AG04450 (cell line): ENCODE measurements around the gene MUS81. TPM values are rescaled to one million over a fixed set of nuclear protein-coding genes. Genes with fewer than 3 reads are reported as not detected.

Experiments used
- CTCF ChIA-PET: fragments of 300-600, 350-600 bp; formaldehyde crosslinking; extraction: SDS; loops from one replicate; lab custom pipeline; 2022; ENCODE audit warnings: antibody characterized with exemption, inconsistent platforms; lab: Charles Lee
- POLR2A ChIA-PET: fragments of 350-600 bp; formaldehyde crosslinking; extraction: SDS; loops from one replicate; lab custom pipeline; 2021; ENCODE audit warnings: antibody characterized with exemption, inconsistent platforms; lab: Yijun Ruan, JAX
- DNase-seq: peaks from one replicate; pipeline ENCODE4 v3.0.0-alpha.2; 2011; ENCODE audit warnings: low read depth, low spot score
- H3K27ac ChIP-seq: one replicate; pipeline ENCODE4 v1.5.1; 2012; ENCODE audit warnings: low read depth, low read length, control low read depth
- H3K27me3 ChIP-seq: one replicate; pipeline ENCODE4 v1.6.0; 2012; ENCODE audit warnings: low read length; ENCODE audit not compliant: control insufficient read depth, insufficient read depth
- H3K4me3 ChIP-seq: 2 replicates; pipeline ENCODE4 v1.5.1; 2011; ENCODE audit warnings: mild to moderate bottlenecking, low read depth, low read length, control low read depth
- H3K9me3 ChIP-seq: 2 replicates; pipeline ENCODE4 v1.5.1; 2012; ENCODE audit warnings: low read length; ENCODE audit not compliant: control insufficient read depth, insufficient read depth
- polyA plus RNA-seq: library from polyadenylated mRNA; depleted of rRNA; stranded (reverse); fragments of >200 nt; gene quantifications from 2 replicates; pipeline ENCODE4 v1.2.3, GENCODE V29; 2011
- TF ChIP-seq, protein P1 (sequence below): IDR thresholded peaks from 2 replicates; pipeline ENCODE4 v1.5.1; 2011; ENCODE audit warnings: low read depth, low read length, control low read depth, inconsistent platforms

MUS81 gene
- polyA plus RNA-seq, 1 experiment: 23.8 TPM

- Histone ChIP-seq H3K9me3 (no peaks in the 10 kb centered on the region; the same call in 1 of the 2 replicates), H3K27ac (peak overlapping the region; percentile 68), H3K4me3 (no peak overlapping the region), H3K27me3 (no peaks in the 10 kb centered on the region)
- CTCF ChIA-PET: interaction anchor here (0.7 to 5.1 kb wide), 2 partner anchors 10 to 127 kb away, joined by 7 to 33 read pairs; no protein-coding TSS in a partner anchor
- no peak for DNase-seq
- POLR2A ChIA-PET: interaction anchor here (1.6 kb wide), 1 partner anchor 20 kb away, joined by 6 read pairs; no protein-coding TSS in a partner anchor
- TF ChIP-seq, protein P1, sequence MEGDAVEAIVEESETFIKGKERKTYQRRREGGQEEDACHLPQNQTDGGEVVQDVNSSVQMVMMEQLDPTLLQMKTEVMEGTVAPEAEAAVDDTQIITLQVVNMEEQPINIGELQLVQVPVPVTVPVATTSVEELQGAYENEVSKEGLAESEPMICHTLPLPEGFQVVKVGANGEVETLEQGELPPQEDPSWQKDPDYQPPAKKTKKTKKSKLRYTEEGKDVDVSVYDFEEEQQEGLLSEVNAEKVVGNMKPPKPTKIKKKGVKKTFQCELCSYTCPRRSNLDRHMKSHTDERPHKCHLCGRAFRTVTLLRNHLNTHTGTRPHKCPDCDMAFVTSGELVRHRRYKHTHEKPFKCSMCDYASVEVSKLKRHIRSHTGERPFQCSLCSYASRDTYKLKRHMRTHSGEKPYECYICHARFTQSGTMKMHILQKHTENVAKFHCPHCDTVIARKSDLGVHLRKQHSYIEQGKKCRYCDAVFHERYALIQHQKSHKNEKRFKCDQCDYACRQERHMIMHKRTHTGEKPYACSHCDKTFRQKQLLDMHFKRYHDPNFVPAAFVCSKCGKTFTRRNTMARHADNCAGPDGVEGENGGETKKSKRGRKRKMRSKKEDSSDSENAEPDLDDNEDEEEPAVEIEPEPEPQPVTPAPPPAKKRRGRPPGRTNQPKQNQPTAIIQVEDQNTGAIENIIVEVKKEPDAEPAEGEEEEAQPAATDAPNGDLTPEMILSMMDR: no peak
These were observed 35.3 kb downstream of the MUS81 start for GRCh38 chr11:65895482-65895981.

DNA sequence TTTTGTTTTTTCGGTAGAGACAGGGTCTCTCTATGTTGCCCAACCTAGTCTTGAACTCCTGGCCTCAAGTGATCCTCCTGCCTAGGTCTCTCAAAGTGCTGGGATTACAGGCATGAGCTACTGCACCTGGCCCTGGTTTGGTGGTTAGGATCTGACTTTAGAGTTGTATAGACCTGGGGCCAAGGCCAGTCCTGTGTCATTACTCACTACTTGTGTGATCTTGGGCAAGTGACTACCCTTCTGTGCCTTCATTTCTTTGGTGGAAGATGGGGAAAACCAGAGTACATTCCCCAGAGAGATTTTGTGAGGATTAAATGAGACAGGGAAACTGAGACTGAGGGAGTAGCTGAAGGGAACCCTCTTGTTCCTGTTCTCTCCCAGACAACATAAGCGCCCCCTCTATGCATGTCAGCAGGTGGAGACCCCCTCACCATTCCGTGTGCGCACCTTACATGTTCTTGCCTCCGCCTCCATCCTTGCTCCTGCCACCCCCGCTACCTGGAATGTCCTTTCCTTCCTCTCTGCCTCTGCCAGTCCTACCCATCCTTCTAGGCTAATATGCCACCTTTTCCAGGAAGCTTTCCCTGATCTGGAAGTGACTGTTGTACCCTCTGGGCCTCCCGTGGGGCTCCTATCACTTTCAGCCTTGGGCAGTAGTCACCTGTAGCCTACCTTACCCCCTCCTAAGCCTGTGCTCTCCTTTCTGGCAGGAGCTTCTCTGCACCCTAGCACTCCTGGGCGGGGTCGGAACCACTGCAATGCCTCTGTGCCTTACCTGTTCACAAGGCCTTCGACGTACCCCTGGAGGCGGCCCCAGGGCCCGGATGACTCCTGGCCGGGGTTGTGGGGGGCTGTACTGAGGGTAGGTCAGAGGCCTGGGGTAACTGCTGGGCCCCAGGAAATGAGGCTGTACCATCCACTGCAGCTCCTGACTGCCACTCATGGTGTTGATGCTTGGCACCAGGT is 36.1 kb downstream of the MUS81 start:
- TF ChIP-seq, protein P1: no peak
- no peaks in the 10 kb centered on the region for H3K27me3 ChIP-seq
- H3K27ac ChIP-seq: peak overlapping the region; percentile 68
- CTCF ChIA-PET: interaction anchor here (0.5 to 5.1 kb wide), 3 partner anchors 7 to 160 kb away, joined by 4 to 34 read pairs (median 33); partner anchors contain the start of genes CCDC85B and FIBP
- H3K9me3 ChIP-seq: no peaks in the 10 kb centered on the region; the same call in 1 of the 2 replicates
- POLR2A ChIA-PET: interaction anchor here (1.0 to 1.6 kb wide), 3 partner anchors 20 to 37 kb away, joined by 4 to 6 read pairs (median 4); partner anchors contain the start of gene C11orf68
- peak overlapping the region; percentile 96 for H3K4me3 ChIP-seq
- DNase-seq: no peak

GRCh38 chr11:65897020-65897471 is 36.8 kb downstream of the MUS81 start:
- DNase-seq: no peak
- ChIA-PET CTCF (interaction anchor here (0.5 to 5.1 kb wide), 3 partner anchors 8 to 159 kb away, joined by 4 to 34 read pairs (median 33); partner anchors contain the start of genes CCDC85B and FIBP), POLR2A (interaction anchor here (0.7 to 6.7 kb wide), 5 partner anchors 7 to 50 kb away, joined by 4 to 153 read pairs (median 6); partner anchors contain the start of genes C11orf68, CCDC85B and FIBP)
- no peaks in the 10 kb centered on the region; the same call in 1 of the 2 replicates for H3K9me3 ChIP-seq
- peak overlapping the region; percentile 96 for H3K4me3 ChIP-seq
- TF ChIP-seq, protein P1: no peak
- H3K27me3 ChIP-seq: no peaks in the 10 kb centered on the region
- peak overlapping the region; percentile 68 for H3K27ac ChIP-seq

DNA sequence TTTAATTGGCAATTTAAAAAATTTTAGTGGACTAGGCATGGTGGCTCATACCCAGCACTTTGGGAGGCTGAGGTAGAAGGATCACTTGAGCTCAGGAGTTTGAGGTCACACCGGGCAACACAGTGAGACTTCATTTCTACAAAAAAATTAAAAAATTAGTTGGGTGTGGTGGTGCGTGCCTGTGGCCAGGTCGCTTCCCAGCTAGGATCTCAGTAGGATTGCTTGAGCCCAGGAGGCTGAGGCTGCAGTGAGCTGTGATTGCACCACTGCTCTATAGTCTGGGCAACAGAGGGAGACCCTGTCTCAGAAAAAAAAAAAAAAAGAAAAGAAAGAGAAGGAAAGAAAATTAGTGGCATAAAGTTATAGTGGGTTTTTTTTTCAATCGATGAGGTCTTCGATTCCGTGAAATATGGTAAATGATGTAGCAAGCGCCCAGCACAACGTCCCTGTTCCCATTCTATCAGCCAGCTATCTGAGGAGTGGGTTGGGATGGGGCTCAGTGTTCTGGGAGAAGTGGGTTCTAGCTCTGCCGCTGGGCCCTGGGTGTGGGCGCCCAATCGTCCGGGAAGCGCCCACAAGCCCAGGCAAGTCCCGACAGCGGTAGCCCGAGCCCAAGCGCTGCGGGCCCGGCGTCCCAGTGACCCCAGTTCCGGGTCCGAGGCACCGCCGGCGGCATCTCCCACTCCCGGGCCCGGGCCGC is 38.6 kb downstream of the MUS81 start:
- Histone ChIP-seq H3K27ac (peak overlapping the region; percentile 97), H3K4me3 (peak overlapping the region; percentile 96), H3K9me3 (no peaks in the 10 kb centered on the region; the same call in 1 of the 2 replicates), H3K27me3 (no peaks in the 10 kb centered on the region)
- CTCF ChIA-PET: interaction anchor here (1.0 to 5.1 kb wide), 7 partner anchors 10 to 124 kb away, joined by 3 to 34 read pairs (median 4); partner anchors contain the start of genes CCDC85B and FIBP
- DNase-seq: no peak
- TF ChIP-seq, protein P1: no peak
- POLR2A ChIA-PET: interaction anchor here (0.6 to 6.7 kb wide), 8 partner anchors 9 to 284 kb away, joined by 3 to 153 read pairs (median 6); partner anchors contain the start of genes CCDC85B and FIBP
